ENCODE results near the gene RPH3AL.

RPH3AL gene

DNA sequence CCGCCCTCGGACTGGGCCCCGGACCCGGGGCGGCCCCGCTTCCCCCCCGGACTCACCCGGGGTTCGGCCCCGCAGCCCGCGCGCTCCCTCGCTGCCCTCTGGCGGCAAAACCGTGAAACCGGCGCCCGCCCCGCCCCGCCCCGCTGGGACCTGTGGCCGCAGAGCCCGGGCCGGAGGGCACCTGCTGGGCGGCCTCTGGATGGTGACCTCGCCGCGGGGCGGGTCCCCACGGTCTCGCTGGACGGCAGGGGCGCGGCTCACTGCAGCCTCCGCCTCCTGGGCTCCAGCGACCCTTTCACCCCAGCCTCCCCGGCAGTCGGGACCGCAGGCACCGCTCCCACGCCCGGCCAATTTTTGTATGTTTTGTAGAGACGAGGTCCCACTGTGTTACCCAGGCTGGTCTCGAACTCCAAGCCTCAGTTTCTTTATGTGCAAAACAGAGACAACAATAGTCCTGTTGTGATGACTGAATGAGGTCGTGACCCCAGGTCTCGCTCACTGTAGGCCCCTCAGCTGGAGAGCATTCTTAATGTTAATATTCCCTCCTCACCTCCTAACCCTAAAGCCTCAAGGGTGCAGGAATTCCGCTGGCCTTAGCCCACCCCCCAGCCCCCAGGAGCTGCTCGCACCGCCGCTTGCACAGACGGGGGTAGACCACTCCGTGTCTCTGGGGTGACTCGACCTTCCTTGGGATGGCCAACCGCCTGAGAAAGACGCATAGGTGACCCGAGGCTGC, 33.7 kb upstream of the RPH3AL start (continued):
- TF ChIP-seq FEZF1 (tag by site-specific recombination; IDR thresholded peaks at IDR 0.05) (no peak), ZNF184 (tag by site-specific recombination; IDR thresholded peaks at IDR 0.05) (no peak), BCL11B (tag by site-specific recombination; IDR thresholded peaks at IDR 0.05; ENCODE audit: low read depth) (0 out of 2 replicates have a peak, but pooled peaks have one; percentile 80), ZNF596 (tag by site-specific recombination; IDR thresholded peaks at IDR 0.05) (0 out of 2 replicates have a peak, but pooled peaks have one; percentile 16), OSR2 (tag by site-specific recombination; IDR thresholded peaks at IDR 0.05) (no peak), ZNF626 (tag by site-specific recombination; IDR thresholded peaks at IDR 0.05) (no peak), ZNF600 (tag by site-specific recombination; IDR thresholded peaks at IDR 0.05) (no peak), ZFP69B (tag by site-specific recombination; IDR thresholded peaks at IDR 0.05) (no peak), ZNF571 (tag by site-specific recombination; IDR thresholded peaks at IDR 0.05) (no peak), GLIS2 (tag by site-specific recombination; IDR thresholded peaks at IDR 0.05) (no peak), ZNF660 (tag by site-specific recombination; IDR thresholded peaks at IDR 0.05) (no peak), MYNN (tag by site-specific recombination; IDR thresholded peaks at IDR 0.05; ENCODE audit: borderline replicate concordance) (no peak), ZNF791 (tag by site-specific recombination; IDR thresholded peaks at IDR 0.05) (no peak), ZNF548 (tag by site-specific recombination; IDR thresholded peaks at IDR 0.05) (no peak), ZNF16 (tag by site-specific recombination; IDR thresholded peaks at IDR 0.05; ENCODE audit: low read depth) (no peak), ZIC2 (tag by site-specific recombination; IDR thresholded peaks at IDR 0.05) (peak; percentile 61), ZNF174 (tag by site-specific recombination; IDR thresholded peaks at IDR 0.05) (no peak), MZF1 (tag by site-specific recombination; IDR thresholded peaks at IDR 0.05; ENCODE audit: borderline replicate concordance) (no peak), YY1 (tag by site-specific recombination; IDR thresholded peaks at IDR 0.05) (no peak), ZNF202 (tag by site-specific recombination; IDR thresholded peaks at IDR 0.05; ENCODE audit: borderline replicate concordance) (no peak), ZNF157 (tag by site-specific recombination; IDR thresholded peaks at IDR 0.05) (no peak), SETDB1 (IDR thresholded peaks at IDR 0.05; ENCODE audit: insufficient read length, low read length) (no peak), SP3 (tag by site-specific recombination; IDR thresholded peaks at IDR 0.05) (peak; percentile 26; the same call in 1 of the 2 replicates), ZNF140 (tag by site-specific recombination; IDR thresholded peaks at IDR 0.05) (no peak), ZNF132 (tag by site-specific recombination; IDR thresholded peaks at IDR 0.05; ENCODE audit: borderline replicate concordance) (no peak)
- TF ChIP-seq, protein P1, sequence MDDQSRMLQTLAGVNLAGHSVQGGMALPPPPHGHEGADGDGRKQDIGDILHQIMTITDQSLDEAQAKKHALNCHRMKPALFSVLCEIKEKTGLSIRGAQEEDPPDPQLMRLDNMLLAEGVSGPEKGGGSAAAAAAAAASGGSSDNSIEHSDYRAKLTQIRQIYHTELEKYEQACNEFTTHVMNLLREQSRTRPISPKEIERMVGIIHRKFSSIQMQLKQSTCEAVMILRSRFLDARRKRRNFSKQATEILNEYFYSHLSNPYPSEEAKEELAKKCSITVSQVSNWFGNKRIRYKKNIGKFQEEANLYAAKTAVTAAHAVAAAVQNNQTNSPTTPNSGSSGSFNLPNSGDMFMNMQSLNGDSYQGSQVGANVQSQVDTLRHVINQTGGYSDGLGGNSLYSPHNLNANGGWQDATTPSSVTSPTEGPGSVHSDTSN (CRISPR knock-in tag; IDR thresholded peaks at IDR 0.05), result peak; percentile 49; the same call in 1 of the 2 replicates
- TF ChIP-seq, protein P2, sequence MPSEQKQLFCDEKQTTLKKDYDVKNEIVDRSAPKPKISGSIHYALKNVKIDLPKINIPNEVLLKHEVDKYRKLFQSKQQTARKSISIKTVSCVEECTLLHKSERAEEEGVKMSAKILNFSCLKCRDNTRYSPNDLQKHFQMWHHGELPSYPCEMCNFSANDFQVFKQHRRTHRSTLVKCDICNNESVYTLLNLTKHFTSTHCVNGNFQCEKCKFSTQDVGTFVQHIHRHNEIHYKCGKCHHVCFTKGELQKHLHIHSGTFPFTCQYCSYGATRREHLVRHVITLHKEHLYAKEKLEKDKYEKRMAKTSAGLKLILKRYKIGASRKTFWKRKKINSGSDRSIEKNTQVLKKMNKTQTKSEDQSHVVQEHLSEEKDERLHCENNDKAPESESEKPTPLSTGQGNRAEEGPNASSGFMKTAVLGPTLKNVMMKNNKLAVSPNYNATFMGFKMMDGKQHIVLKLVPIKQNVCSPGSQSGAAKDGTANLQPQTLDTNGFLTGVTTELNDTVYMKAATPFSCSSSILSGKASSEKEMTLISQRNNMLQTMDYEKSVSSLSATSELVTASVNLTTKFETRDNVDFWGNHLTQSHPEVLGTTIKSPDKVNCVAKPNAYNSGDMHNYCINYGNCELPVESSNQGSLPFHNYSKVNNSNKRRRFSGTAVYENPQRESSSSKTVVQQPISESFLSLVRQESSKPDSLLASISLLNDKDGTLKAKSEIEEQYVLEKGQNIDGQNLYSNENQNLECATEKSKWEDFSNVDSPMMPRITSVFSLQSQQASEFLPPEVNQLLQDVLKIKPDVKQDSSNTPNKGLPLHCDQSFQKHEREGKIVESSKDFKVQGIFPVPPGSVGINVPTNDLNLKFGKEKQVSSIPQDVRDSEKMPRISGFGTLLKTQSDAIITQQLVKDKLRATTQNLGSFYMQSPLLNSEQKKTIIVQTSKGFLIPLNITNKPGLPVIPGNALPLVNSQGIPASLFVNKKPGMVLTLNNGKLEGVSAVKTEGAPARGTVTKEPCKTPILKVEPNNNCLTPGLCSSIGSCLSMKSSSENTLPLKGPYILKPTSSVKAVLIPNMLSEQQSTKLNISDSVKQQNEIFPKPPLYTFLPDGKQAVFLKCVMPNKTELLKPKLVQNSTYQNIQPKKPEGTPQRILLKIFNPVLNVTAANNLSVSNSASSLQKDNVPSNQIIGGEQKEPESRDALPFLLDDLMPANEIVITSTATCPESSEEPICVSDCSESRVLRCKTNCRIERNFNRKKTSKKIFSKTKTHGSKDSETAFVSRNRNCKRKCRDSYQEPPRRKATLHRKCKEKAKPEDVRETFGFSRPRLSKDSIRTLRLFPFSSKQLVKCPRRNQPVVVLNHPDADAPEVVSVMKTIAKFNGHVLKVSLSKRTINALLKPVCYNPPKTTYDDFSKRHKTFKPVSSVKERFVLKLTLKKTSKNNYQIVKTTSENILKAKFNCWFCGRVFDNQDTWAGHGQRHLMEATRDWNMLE (tag by site-specific recombination; conservative IDR thresholded peaks at IDR 0.05; ENCODE audit: low read depth), result no peak
- TF ChIP-seq, protein P3, sequence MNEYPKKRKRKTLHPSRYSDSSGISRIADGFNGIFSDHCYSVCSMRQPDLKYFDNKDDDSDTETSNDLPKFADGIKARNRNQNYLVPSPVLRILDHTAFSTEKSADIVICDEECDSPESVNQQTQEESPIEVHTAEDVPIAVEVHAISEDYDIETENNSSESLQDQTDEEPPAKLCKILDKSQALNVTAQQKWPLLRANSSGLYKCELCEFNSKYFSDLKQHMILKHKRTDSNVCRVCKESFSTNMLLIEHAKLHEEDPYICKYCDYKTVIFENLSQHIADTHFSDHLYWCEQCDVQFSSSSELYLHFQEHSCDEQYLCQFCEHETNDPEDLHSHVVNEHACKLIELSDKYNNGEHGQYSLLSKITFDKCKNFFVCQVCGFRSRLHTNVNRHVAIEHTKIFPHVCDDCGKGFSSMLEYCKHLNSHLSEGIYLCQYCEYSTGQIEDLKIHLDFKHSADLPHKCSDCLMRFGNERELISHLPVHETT (tag by site-specific recombination; IDR thresholded peaks at IDR 0.05), result no peak
- TF ChIP-seq, protein P4, sequence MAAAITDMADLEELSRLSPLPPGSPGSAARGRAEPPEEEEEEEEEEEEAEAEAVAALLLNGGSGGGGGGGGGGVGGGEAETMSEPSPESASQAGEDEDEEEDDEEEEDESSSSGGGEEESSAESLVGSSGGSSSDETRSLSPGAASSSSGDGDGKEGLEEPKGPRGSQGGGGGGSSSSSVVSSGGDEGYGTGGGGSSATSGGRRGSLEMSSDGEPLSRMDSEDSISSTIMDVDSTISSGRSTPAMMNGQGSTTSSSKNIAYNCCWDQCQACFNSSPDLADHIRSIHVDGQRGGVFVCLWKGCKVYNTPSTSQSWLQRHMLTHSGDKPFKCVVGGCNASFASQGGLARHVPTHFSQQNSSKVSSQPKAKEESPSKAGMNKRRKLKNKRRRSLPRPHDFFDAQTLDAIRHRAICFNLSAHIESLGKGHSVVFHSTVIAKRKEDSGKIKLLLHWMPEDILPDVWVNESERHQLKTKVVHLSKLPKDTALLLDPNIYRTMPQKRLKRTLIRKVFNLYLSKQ (tag by site-specific recombination; IDR thresholded peaks at IDR 0.05; ENCODE audit: borderline replicate concordance), result no peak
- TF ChIP-seq, protein P5, sequence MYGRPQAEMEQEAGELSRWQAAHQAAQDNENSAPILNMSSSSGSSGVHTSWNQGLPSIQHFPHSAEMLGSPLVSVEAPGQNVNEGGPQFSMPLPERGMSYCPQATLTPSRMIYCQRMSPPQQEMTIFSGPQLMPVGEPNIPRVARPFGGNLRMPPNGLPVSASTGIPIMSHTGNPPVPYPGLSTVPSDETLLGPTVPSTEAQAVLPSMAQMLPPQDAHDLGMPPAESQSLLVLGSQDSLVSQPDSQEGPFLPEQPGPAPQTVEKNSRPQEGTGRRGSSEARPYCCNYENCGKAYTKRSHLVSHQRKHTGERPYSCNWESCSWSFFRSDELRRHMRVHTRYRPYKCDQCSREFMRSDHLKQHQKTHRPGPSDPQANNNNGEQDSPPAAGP (tag by site-specific recombination; IDR thresholded peaks at IDR 0.05), result no peak
